Transverse colon (tissue), 4 donors: ENCODE results near the gene ZBTB7B.

Experiments used
- CTCF ChIP-seq, 5 experiments: fragments of 200-600 bp in 3 of 5; fragments of 450-650 bp in 2 of 5; sonication (generic) in 3 of 5; IDR thresholded peaks; 1 replicate in 2 of 5; 2 replicates in 3 of 5; pipeline ENCODE4 v1.5.1; 2016 to 2017; ENCODE audit warnings: antibody characterized with exemption in 5 of 5, inconsistent platforms in 3 of 5, mild to moderate bottlenecking in 2 of 5, moderate library complexity in 1 of 5
- POLR2A ChIP-seq: fragments of 450-650 bp; IDR thresholded peaks from one replicate; pipeline ENCODE4 v1.6.1; 2016; ENCODE audit warnings: antibody characterized with exemption, mild to moderate bottlenecking, moderate library complexity
- POLR2AphosphoS5 ChIP-seq, 3 donors: sonication (generic); formaldehyde crosslinking; IDR thresholded peaks; one replicate each; pipeline ENCODE4 v1.6.1; 2016; ENCODE audit warnings: antibody characterized with exemption in 3 of 3

GRCh38 chr1:155026588-155026987 lies 24.0 kb downstream of the ZBTB7B start:
- TF ChIP-seq CTCF (IDR thresholded peaks at IDR 0.05) (no peak), POLR2AphosphoS5 (IDR thresholded peaks at IDR 0.05) (no peak), POLR2A (no peak)
